Measurements from ENCODE around the gene FCER2.

FCER2 gene

DNA sequence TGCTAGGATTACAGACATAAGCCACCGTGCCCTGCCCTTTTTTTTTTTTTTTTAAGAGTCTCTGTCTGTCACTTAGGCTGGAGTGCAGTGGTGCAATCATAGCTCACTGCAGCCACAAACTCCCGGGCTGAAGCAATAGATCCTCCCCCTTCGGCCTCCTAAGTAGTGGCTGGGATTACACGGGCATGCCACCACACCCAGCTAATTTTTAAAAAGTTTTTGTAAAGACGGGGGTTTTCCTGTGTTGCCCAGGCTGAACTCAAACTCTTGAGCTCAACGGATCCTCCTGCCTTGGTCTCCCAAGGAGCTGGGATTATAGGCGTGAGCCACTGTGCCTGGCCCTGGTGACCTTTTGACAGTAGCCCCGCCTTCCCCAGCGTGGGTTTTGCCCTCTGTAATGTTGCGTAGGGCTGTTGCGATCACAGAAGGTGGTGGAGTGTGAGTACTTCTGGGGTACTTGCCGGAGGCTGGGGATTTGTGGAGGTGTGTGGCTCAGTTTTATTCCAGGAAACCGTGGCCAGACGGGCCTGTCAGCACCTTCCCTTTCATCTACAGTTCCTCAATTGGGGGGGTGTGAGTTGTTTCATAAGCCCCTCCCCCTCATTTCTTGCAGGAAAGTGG is 44.7 kb downstream of the FCER2 start:
- peaks cover under 1 to 7% (median 2%) of the 10 kb centered on the region in 5 donors for H3K4me1 ChIP-seq (ENCODE audit: control insufficient read depth in 5 of 5, insufficient read depth in 5 of 5, low read length in 5 of 5)
- H3K9me3 ChIP-seq (ENCODE audit: control insufficient read depth in 5 of 5, low read length in 5 of 5) = no peaks in the 10 kb centered on the region
- no peak overlapping the region for H3K4me3 ChIP-seq (ENCODE audit: low read depth in 1 of 5, low read length in 5 of 5)
- H3K27me3 ChIP-seq (ENCODE audit: control insufficient read depth in 5 of 5, insufficient read depth in 4 of 5, low read length in 5 of 5) = no peaks in the 10 kb centered on the region
- H3K27ac ChIP-seq (ENCODE audit: low read depth, low read length) = no peak overlapping the region
- H3K9ac ChIP-seq (ENCODE audit: low read length in 5 of 5) = no peak overlapping the region
- no peaks in the 10 kb centered on the region for H3K36me3 ChIP-seq (ENCODE audit: control insufficient read depth in 5 of 5, insufficient read depth in 5 of 5, low read length in 5 of 5)

DNA sequence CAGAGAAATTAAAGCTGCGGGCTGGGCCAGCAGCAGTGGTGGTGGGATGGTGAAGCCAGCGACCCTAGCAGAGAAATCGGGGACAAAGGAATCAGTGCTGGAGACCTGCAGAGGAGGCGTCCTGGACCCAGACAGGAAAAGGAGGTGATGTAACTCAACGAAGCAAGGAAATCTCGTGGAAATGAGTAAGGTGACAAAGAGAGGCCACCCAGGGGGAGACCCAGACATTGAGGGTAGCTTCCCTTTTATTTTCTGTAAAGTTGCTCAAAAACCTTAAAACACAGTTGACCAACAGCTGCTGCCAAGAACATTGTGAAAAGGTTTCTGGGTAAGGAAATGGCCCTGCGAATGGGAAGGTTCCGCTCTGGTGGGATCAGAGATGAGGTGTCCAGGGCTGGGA is 46.4 kb downstream of the FCER2 start:
- H3K27me3 ChIP-seq (ENCODE audit: control insufficient read depth in 5 of 5, insufficient read depth in 4 of 5, low read length in 5 of 5) = peaks cover 0 to under 1% (median 0%) of the 10 kb centered on the region in 5 donors
- no peaks in the 10 kb centered on the region for H3K9me3 ChIP-seq (ENCODE audit: control insufficient read depth in 5 of 5, low read length in 5 of 5)
- H3K4me3 ChIP-seq (ENCODE audit: low read depth in 1 of 5, low read length in 5 of 5) = no peak overlapping the region
- H3K27ac ChIP-seq (ENCODE audit: low read depth, low read length) = no peak overlapping the region
- H3K9ac ChIP-seq (ENCODE audit: low read length in 5 of 5) = no peak overlapping the region
- H3K4me1 ChIP-seq (ENCODE audit: control insufficient read depth in 5 of 5, insufficient read depth in 5 of 5, low read length in 5 of 5) = peaks cover 3 to 11% (median 4%) of the 10 kb centered on the region in 5 donors
- H3K36me3 ChIP-seq (ENCODE audit: control insufficient read depth in 5 of 5, insufficient read depth in 5 of 5, low read length in 5 of 5) = no peaks in the 10 kb centered on the region

DNA sequence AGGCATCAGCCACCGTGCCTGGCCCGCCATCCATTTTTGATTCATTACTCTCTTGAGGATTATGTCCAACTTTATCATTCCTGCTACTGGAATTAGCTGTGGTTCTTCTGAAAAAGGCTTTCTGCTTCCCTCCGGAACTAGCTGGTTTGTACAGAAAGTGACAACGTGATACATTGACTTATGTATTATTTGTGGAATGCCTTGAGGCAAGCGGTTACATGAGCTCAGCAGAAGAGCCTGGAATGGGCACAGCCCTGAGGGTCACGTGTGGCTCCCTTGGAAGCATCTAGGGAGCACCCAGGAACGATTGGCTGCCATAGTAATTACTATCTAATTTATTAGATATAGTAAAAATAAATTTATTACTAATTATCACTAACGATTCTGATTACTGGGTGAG is 47.5 kb downstream of the FCER2 start:
- H3K27me3 ChIP-seq (ENCODE audit: control insufficient read depth in 5 of 5, insufficient read depth in 4 of 5, low read length in 5 of 5) = peaks cover 0 to 7% (median 0%) of the 10 kb centered on the region in 5 donors
- H3K36me3 ChIP-seq (ENCODE audit: control insufficient read depth in 5 of 5, insufficient read depth in 5 of 5, low read length in 5 of 5) = no peaks in the 10 kb centered on the region
- H3K4me1 ChIP-seq (ENCODE audit: control insufficient read depth in 5 of 5, insufficient read depth in 5 of 5, low read length in 5 of 5) = peaks cover 3 to 11% (median 4%) of the 10 kb centered on the region in 5 donors

DNA sequence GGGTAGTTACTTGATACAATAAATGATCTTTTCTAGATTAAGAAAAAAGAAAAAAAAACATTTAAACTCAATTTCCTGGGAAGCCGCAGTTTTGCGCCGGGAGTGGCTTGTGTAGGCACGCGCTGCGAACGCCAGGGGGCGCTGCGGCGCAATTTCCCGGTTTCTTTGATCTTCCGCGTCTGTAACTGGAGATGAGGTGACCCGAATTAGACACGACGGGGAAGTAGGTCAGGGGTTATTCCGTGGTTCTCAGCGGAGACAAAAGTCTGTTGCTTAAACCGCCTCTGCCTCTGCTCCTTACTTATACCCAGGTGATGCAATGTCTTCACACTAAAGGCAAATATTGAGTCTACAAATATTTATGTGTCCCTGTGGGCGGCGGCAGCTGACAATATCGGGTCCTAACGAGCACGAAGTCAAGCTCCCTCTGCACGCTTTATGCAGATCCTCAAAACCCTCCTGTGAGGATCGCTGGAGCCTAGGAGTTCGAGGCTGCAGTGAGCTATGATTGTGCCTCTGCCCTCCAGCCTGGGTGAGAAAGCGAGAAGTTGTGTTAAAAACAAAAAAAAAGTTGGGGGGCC is 49.8 kb downstream of the FCER2 start:
- Histone ChIP-seq H3K36me3 (ENCODE audit: control insufficient read depth in 5 of 5, insufficient read depth in 5 of 5, low read length in 5 of 5) (no peaks in the 10 kb centered on the region), H3K9ac (ENCODE audit: low read length in 5 of 5) (no peak overlapping the region), H3K9me3 (ENCODE audit: control insufficient read depth in 5 of 5, low read length in 5 of 5) (no peaks in the 10 kb centered on the region), H3K27me3 (ENCODE audit: control insufficient read depth in 5 of 5, insufficient read depth in 4 of 5, low read length in 5 of 5) (peaks cover 0 to 7% (median 0%) of the 10 kb centered on the region in 5 donors), H3K4me3 (ENCODE audit: low read depth in 1 of 5, low read length in 5 of 5) (peak overlapping the region in 3 of 5 donors; percentile 15 to 58 (median 53)), H3K27ac (ENCODE audit: low read depth, low read length) (no peak overlapping the region), H3K4me1 (ENCODE audit: control insufficient read depth in 5 of 5, insufficient read depth in 5 of 5, low read length in 5 of 5) (peaks cover 3 to 6% (median 4%) of the 10 kb centered on the region in 5 donors)

More for the DNA sequence above, 47.5 kb downstream of the FCER2 start:
- Histone ChIP-seq H3K4me3 (ENCODE audit: low read depth in 1 of 5, low read length in 5 of 5) (no peak overlapping the region), H3K9me3 (ENCODE audit: control insufficient read depth in 5 of 5, low read length in 5 of 5) (no peaks in the 10 kb centered on the region), H3K9ac (ENCODE audit: low read length in 5 of 5) (no peak overlapping the region), H3K27ac (ENCODE audit: low read depth, low read length) (no peak overlapping the region)

DNA sequence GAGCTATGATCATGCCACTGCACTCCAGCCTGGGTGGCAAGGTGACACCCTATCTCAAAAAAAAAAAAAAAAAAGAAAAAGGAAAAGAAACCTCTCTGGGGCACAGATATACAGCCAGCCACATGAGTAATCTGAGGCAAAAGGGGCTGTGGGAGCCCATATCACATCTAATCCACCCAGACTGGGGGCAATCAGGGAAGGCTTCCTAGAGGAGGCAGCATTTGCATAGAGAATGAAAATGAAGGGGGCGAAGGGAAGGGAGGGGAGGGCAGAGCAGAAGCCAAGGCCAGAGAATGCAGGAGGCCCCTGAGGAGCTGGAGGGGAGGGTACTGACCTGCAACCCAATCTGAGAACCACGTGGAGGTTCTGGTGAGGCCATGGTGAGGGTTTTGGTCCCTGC is 51.8 kb downstream of the FCER2 start:
- no peak overlapping the region for H3K9ac ChIP-seq (ENCODE audit: low read length in 5 of 5)
- H3K27me3 ChIP-seq (ENCODE audit: control insufficient read depth in 5 of 5, insufficient read depth in 4 of 5, low read length in 5 of 5) = peaks cover 0 to 9% (median 4%) of the 10 kb centered on the region in 5 donors
- H3K27ac ChIP-seq (ENCODE audit: low read depth, low read length) = no peak overlapping the region
- no peaks in the 10 kb centered on the region for H3K36me3 ChIP-seq (ENCODE audit: control insufficient read depth in 5 of 5, insufficient read depth in 5 of 5, low read length in 5 of 5)
- H3K4me1 ChIP-seq (ENCODE audit: control insufficient read depth in 5 of 5, insufficient read depth in 5 of 5, low read length in 5 of 5) = peaks cover 3 to 6% (median 4%) of the 10 kb centered on the region in 5 donors
- no peak overlapping the region for H3K4me3 ChIP-seq (ENCODE audit: low read depth in 1 of 5, low read length in 5 of 5)
- H3K9me3 ChIP-seq (ENCODE audit: control insufficient read depth in 5 of 5, low read length in 5 of 5) = no peaks in the 10 kb centered on the region

DNA sequence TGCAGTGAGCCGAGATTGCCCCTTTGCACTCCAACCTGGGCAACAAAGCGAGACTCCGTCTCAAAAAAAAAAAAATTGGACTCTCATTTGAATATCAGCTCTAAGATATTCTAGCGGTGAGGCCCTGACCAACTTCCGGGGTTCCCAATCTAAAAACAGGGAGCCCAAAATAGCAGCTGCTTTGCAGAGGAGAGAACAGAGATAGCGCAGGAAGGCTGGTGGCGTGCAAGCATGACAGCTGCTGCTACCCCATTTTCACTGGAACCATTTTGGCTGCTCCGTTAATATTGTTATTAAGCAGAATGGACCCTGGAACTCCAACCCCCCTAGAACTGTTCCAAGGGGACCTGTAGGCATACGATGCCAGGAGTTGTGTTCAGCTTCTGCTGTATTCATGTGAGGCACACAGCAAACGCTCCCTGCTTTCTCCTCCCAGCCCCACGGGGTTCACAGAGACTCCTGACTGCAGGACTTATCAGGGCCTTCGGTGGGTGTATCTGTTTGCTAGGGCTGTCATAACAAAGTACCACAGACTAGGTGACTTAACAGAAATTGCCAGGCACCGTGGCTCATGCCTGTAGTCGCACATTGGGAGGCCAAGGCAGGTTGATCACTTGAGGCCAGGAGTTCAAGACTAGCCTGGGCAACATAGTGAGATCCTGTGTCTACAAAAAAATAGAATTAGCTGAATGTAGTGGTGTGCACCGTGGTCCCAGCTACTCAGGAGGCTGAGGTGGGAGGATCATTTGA is 53.5 kb downstream of the FCER2 start:
- Histone ChIP-seq H3K9me3 (ENCODE audit: control insufficient read depth in 5 of 5, low read length in 5 of 5) (no peaks in the 10 kb centered on the region), H3K4me3 (ENCODE audit: low read depth in 1 of 5, low read length in 5 of 5) (no peak overlapping the region), H3K4me1 (ENCODE audit: control insufficient read depth in 5 of 5, insufficient read depth in 5 of 5, low read length in 5 of 5) (peaks cover 3 to 6% (median 4%) of the 10 kb centered on the region in 5 donors), H3K9ac (ENCODE audit: low read length in 5 of 5) (no peak overlapping the region), H3K27me3 (ENCODE audit: control insufficient read depth in 5 of 5, insufficient read depth in 4 of 5, low read length in 5 of 5) (peaks cover 0 to 12% (median 9%) of the 10 kb centered on the region in 5 donors), H3K36me3 (ENCODE audit: control insufficient read depth in 5 of 5, insufficient read depth in 5 of 5, low read length in 5 of 5) (no peaks in the 10 kb centered on the region), H3K27ac (ENCODE audit: low read depth, low read length) (no peak overlapping the region)

DNA sequence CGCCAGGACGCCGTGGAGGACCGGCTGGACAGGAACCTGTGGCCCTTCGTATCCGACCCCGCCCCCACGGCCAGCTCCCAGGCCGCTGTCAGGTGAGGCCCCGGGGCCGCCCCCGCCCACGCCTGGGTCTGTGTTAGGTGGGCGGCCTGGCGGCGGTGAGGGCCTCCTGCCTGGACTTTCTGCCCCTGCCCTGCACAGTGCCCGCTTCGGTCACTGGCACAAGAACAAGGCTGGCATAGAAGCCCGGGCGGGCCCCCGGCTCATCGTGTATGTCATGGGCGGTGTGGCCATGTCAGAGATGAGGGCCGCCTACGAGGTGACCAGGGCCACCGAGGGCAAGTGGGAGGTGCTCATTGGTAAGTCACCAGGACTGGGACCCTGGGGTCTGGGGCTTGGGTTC is 54.8 kb downstream of the FCER2 start:
- peaks cover 0 to 12% (median 9%) of the 10 kb centered on the region in 5 donors for H3K27me3 ChIP-seq (ENCODE audit: control insufficient read depth in 5 of 5, insufficient read depth in 4 of 5, low read length in 5 of 5)
- H3K4me1 ChIP-seq (ENCODE audit: control insufficient read depth in 5 of 5, insufficient read depth in 5 of 5, low read length in 5 of 5) = peaks cover under 1 to 3% (median 1%) of the 10 kb centered on the region in 5 donors
- no peak overlapping the region for H3K9ac ChIP-seq (ENCODE audit: low read length in 5 of 5)
- peaks cover 0 to 3% (median 0%) of the 10 kb centered on the region in 5 donors for H3K36me3 ChIP-seq (ENCODE audit: control insufficient read depth in 5 of 5, insufficient read depth in 5 of 5, low read length in 5 of 5)
- no peak overlapping the region for H3K4me3 ChIP-seq (ENCODE audit: low read depth in 1 of 5, low read length in 5 of 5)
- no peak overlapping the region for H3K27ac ChIP-seq (ENCODE audit: low read depth, low read length)
- H3K9me3 ChIP-seq (ENCODE audit: control insufficient read depth in 5 of 5, low read length in 5 of 5) = no peaks in the 10 kb centered on the region

DNA sequence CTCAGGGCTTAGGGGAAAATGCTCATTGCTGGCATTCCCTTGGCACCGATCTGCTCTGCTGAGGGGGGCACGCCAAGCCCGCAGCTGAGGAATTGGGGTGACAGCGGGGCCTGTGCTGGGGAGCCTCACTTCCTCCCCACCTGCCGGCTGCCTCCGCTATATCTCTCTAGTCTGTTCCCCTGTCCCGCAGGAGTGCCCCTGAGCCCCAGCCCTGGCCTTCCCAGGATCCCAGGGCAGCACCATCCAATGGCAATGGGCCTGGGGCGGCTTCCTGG is 55.6 kb downstream of the FCER2 start:
- peaks cover 0 to 12% (median 9%) of the 10 kb centered on the region in 5 donors for H3K27me3 ChIP-seq (ENCODE audit: control insufficient read depth in 5 of 5, insufficient read depth in 4 of 5, low read length in 5 of 5)
- no peak overlapping the region for H3K9ac ChIP-seq (ENCODE audit: low read length in 5 of 5)
- H3K4me3 ChIP-seq (ENCODE audit: low read depth in 1 of 5, low read length in 5 of 5) = no peak overlapping the region
- peaks cover 0 to 6% (median 0%) of the 10 kb centered on the region in 5 donors for H3K36me3 ChIP-seq (ENCODE audit: control insufficient read depth in 5 of 5, insufficient read depth in 5 of 5, low read length in 5 of 5)
- no peaks in the 10 kb centered on the region for H3K4me1 ChIP-seq (ENCODE audit: control insufficient read depth in 5 of 5, insufficient read depth in 5 of 5, low read length in 5 of 5)
- H3K9me3 ChIP-seq (ENCODE audit: control insufficient read depth in 5 of 5, low read length in 5 of 5) = no peaks in the 10 kb centered on the region
- no peak overlapping the region for H3K27ac ChIP-seq (ENCODE audit: low read depth, low read length)

DNA sequence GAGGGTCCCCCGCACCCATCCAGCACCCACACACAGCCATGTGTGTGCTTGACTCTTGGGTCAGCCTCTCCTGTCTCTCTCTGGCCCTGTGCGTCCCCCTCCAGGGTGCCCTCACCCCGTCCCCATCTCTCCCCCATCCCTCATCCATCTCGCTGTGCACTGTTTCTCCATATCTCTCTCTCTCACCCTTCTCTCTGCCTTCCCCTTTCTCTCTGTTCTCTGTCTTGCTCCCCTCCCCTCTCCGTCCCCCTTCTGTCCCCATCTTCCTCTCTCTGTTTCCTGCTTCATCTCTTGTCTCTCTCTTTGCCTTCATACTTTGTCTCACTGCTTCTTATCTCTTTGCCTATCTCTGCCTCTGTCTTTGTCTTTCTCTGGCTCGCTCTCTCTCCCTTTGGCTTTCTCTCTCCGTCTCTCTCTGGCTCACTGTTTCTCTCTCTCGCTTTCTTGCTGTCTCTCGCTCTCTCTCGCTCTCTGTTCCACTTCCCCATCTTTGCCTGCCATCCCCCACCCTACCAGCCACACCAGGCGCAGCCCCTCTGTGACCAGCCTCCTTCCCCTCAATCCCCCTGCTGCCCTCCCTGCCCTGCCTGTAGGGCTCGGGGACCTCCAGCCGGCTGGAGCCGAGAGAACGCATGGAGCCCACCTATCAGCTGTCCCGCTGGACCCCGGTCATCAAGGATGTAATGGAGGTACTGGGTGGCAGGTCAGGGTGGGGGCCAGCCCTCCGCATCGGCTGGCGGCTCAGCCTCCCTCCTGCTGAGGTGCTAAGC is 56.1 kb downstream of the FCER2 start:
- peaks cover 0 to 12% (median 9%) of the 10 kb centered on the region in 5 donors for H3K27me3 ChIP-seq (ENCODE audit: control insufficient read depth in 5 of 5, insufficient read depth in 4 of 5, low read length in 5 of 5)
- no peaks in the 10 kb centered on the region for H3K4me1 ChIP-seq (ENCODE audit: control insufficient read depth in 5 of 5, insufficient read depth in 5 of 5, low read length in 5 of 5)
- H3K36me3 ChIP-seq (ENCODE audit: control insufficient read depth in 5 of 5, insufficient read depth in 5 of 5, low read length in 5 of 5) = peaks cover 0 to 6% (median 0%) of the 10 kb centered on the region in 5 donors
- no peak overlapping the region for H3K9ac ChIP-seq (ENCODE audit: low read length in 5 of 5)
- no peak overlapping the region for H3K27ac ChIP-seq (ENCODE audit: low read depth, low read length)
- H3K4me3 ChIP-seq (ENCODE audit: low read depth in 1 of 5, low read length in 5 of 5) = no peak overlapping the region
- no peaks in the 10 kb centered on the region for H3K9me3 ChIP-seq (ENCODE audit: control insufficient read depth in 5 of 5, low read length in 5 of 5)
